ENCODE data around the gene KIAA0825. TPM values are rescaled to one million over a fixed set of nuclear protein-coding genes. Genes with fewer than 3 reads are reported as not detected.
"Not testable (repeated sequence)": the region's sequence is repeated elsewhere in the genome, so short reads cannot be mapped to it uniquely, and the experiment has no call there.

The KIAA0825 gene
- polyA plus RNA-seq, 2 donors: 0.29 to 0.38 TPM

GRCh38 chr5:94354837-94355485 is 263.4 kb downstream of the KIAA0825 start:
- H3K9me3 ChIP-seq (ENCODE audit: control insufficient read depth in 2 of 2, insufficient read depth in 1 of 2, low read depth in 1 of 2, low read length in 1 of 2); H3K27me3 ChIP-seq (ENCODE audit: control insufficient read depth in 1 of 2, insufficient read depth in 2 of 2, low read length in 2 of 2); H3K36me3 ChIP-seq (ENCODE audit: control insufficient read depth in 2 of 2, insufficient read depth in 2 of 2, low read length in 1 of 2); H3K27ac ChIP-seq (ENCODE audit: low read depth in 2 of 2, low read length in 1 of 2); H3K4me1 ChIP-seq (ENCODE audit: control insufficient read depth in 2 of 2, insufficient read depth in 2 of 2, low read length in 1 of 2); H3K4me3 ChIP-seq (ENCODE audit: low read depth in 1 of 2, low read length in 2 of 2): not testable (repeated sequence)
- WGBS, 2 donors: 69 to 73% methylated on average over 5 of the region's 5 CpGs

- H3K36me3 ChIP-seq (ENCODE audit: control insufficient read depth in 2 of 2, insufficient read depth in 2 of 2, low read length in 1 of 2): no peaks in the 10 kb centered on the region
- H3K4me3 ChIP-seq (ENCODE audit: low read depth in 1 of 2, low read length in 2 of 2): no peak overlapping the region
- no peaks in the 10 kb centered on the region for H3K4me1 ChIP-seq (ENCODE audit: control insufficient read depth in 2 of 2, insufficient read depth in 2 of 2, low read length in 1 of 2)
- no peaks in the 10 kb centered on the region for H3K9me3 ChIP-seq (ENCODE audit: control insufficient read depth in 2 of 2, insufficient read depth in 1 of 2, low read depth in 1 of 2, low read length in 1 of 2)
- 88 to 97% methylated on average over 4 of the region's 4 CpGs for whole genome bisulfite sequencing, 2 donors
- no peak overlapping the region for H3K27ac ChIP-seq (ENCODE audit: low read depth in 2 of 2, low read length in 1 of 2)
- no peaks in the 10 kb centered on the region for H3K27me3 ChIP-seq (ENCODE audit: control insufficient read depth in 1 of 2, insufficient read depth in 2 of 2, low read length in 2 of 2)
Measured at GRCh38 chr5:94353605-94354004, 264.8 kb downstream of the KIAA0825 start.

- Histone ChIP-seq H3K4me3 (ENCODE audit: low read depth in 1 of 2, low read length in 2 of 2) (no peak overlapping the region), H3K4me1 (ENCODE audit: control insufficient read depth in 2 of 2, insufficient read depth in 2 of 2, low read length in 1 of 2) (no peaks in the 10 kb centered on the region), H3K27ac (ENCODE audit: low read depth in 2 of 2, low read length in 1 of 2) (no peak overlapping the region), H3K9me3 (ENCODE audit: control insufficient read depth in 2 of 2, insufficient read depth in 1 of 2, low read depth in 1 of 2, low read length in 1 of 2) (no peaks in the 10 kb centered on the region), H3K36me3 (ENCODE audit: control insufficient read depth in 2 of 2, insufficient read depth in 2 of 2, low read length in 1 of 2) (no peaks in the 10 kb centered on the region), H3K27me3 (ENCODE audit: control insufficient read depth in 1 of 2, insufficient read depth in 2 of 2, low read length in 2 of 2) (no peaks in the 10 kb centered on the region)
- WGBS, 2 donors: 94% methylated on average over 8 of the region's 8 CpGs
Measured at GRCh38 chr5:94347130-94347529, 271.3 kb downstream of the KIAA0825 start.

- no peak overlapping the region for H3K4me3 ChIP-seq (ENCODE audit: low read depth in 1 of 2, low read length in 2 of 2)
- no peak overlapping the region for H3K27ac ChIP-seq (ENCODE audit: low read depth in 2 of 2, low read length in 1 of 2)
- H3K36me3 ChIP-seq (ENCODE audit: control insufficient read depth in 2 of 2, insufficient read depth in 2 of 2, low read length in 1 of 2): no peaks in the 10 kb centered on the region
- H3K27me3 ChIP-seq (ENCODE audit: control insufficient read depth in 1 of 2, insufficient read depth in 2 of 2, low read length in 2 of 2): no peaks in the 10 kb centered on the region
- H3K9me3 ChIP-seq (ENCODE audit: control insufficient read depth in 2 of 2, insufficient read depth in 1 of 2, low read depth in 1 of 2, low read length in 1 of 2): no peaks in the 10 kb centered on the region
- no peaks in the 10 kb centered on the region for H3K4me1 ChIP-seq (ENCODE audit: control insufficient read depth in 2 of 2, insufficient read depth in 2 of 2, low read length in 1 of 2)
Measured at GRCh38 chr5:94345257-94345656, 273.1 kb downstream of the KIAA0825 start.

GRCh38 chr5:94337617-94338016 is 280.8 kb downstream of the KIAA0825 start:
- no peak overlapping the region for H3K27ac ChIP-seq (ENCODE audit: low read depth in 2 of 2, low read length in 1 of 2)
- H3K36me3 ChIP-seq (ENCODE audit: control insufficient read depth in 2 of 2, insufficient read depth in 2 of 2, low read length in 1 of 2): no peaks in the 10 kb centered on the region
- no peaks in the 10 kb centered on the region for H3K4me1 ChIP-seq (ENCODE audit: control insufficient read depth in 2 of 2, insufficient read depth in 2 of 2, low read length in 1 of 2)
- no peaks in the 10 kb centered on the region for H3K9me3 ChIP-seq (ENCODE audit: control insufficient read depth in 2 of 2, insufficient read depth in 1 of 2, low read depth in 1 of 2, low read length in 1 of 2)
- WGBS, 2 donors: 96 to 98% methylated on average over 1 of the region's 1 CpG
- no peak overlapping the region for H3K4me3 ChIP-seq (ENCODE audit: low read depth in 1 of 2, low read length in 2 of 2)
- H3K27me3 ChIP-seq (ENCODE audit: control insufficient read depth in 1 of 2, insufficient read depth in 2 of 2, low read length in 2 of 2): no peaks in the 10 kb centered on the region

- 97 to 98% methylated on average over 2 of the region's 2 CpGs for WGBS, 2 donors
Measured at GRCh38 chr5:94335936-94336335, 282.5 kb downstream of the KIAA0825 start.

GRCh38 chr5:94329115-94329514 is 289.3 kb downstream of the KIAA0825 start:
- Histone ChIP-seq H3K4me3 (ENCODE audit: low read depth in 1 of 2, low read length in 2 of 2) (no peak overlapping the region), H3K9me3 (ENCODE audit: control insufficient read depth in 2 of 2, insufficient read depth in 1 of 2, low read depth in 1 of 2, low read length in 1 of 2) (no peaks in the 10 kb centered on the region)

More at GRCh38 chr5:94335936-94336335, 282.5 kb downstream of the KIAA0825 start:
- H3K36me3 ChIP-seq (ENCODE audit: control insufficient read depth in 2 of 2, insufficient read depth in 2 of 2, low read length in 1 of 2): no peaks in the 10 kb centered on the region
- H3K4me1 ChIP-seq (ENCODE audit: control insufficient read depth in 2 of 2, insufficient read depth in 2 of 2, low read length in 1 of 2): no peaks in the 10 kb centered on the region
- H3K4me3 ChIP-seq (ENCODE audit: low read depth in 1 of 2, low read length in 2 of 2): no peak overlapping the region
- H3K27ac ChIP-seq (ENCODE audit: low read depth in 2 of 2, low read length in 1 of 2): no peak overlapping the region
- no peaks in the 10 kb centered on the region for H3K9me3 ChIP-seq (ENCODE audit: control insufficient read depth in 2 of 2, insufficient read depth in 1 of 2, low read depth in 1 of 2, low read length in 1 of 2)
- no peaks in the 10 kb centered on the region for H3K27me3 ChIP-seq (ENCODE audit: control insufficient read depth in 1 of 2, insufficient read depth in 2 of 2, low read length in 2 of 2)

GRCh38 chr5:94326586-94326985 is 291.8 kb downstream of the KIAA0825 start:
- Histone ChIP-seq H3K36me3 (ENCODE audit: control insufficient read depth in 2 of 2, insufficient read depth in 2 of 2, low read length in 1 of 2) (no peaks in the 10 kb centered on the region), H3K27ac (ENCODE audit: low read depth in 2 of 2, low read length in 1 of 2) (no peak overlapping the region), H3K4me3 (ENCODE audit: low read depth in 1 of 2, low read length in 2 of 2) (no peak overlapping the region), H3K27me3 (ENCODE audit: control insufficient read depth in 1 of 2, insufficient read depth in 2 of 2, low read length in 2 of 2) (no peaks in the 10 kb centered on the region), H3K4me1 (ENCODE audit: control insufficient read depth in 2 of 2, insufficient read depth in 2 of 2, low read length in 1 of 2) (no peaks in the 10 kb centered on the region), H3K9me3 (ENCODE audit: control insufficient read depth in 2 of 2, insufficient read depth in 1 of 2, low read depth in 1 of 2, low read length in 1 of 2) (no peaks in the 10 kb centered on the region)
- 93 to 95% methylated on average over 5 of the region's 5 CpGs for WGBS, 2 donors

More at GRCh38 chr5:94329115-94329514, 289.3 kb downstream of the KIAA0825 start:
- H3K27me3 ChIP-seq (ENCODE audit: control insufficient read depth in 1 of 2, insufficient read depth in 2 of 2, low read length in 2 of 2): no peaks in the 10 kb centered on the region
- no peaks in the 10 kb centered on the region for H3K4me1 ChIP-seq (ENCODE audit: control insufficient read depth in 2 of 2, insufficient read depth in 2 of 2, low read length in 1 of 2)
- no peaks in the 10 kb centered on the region for H3K36me3 ChIP-seq (ENCODE audit: control insufficient read depth in 2 of 2, insufficient read depth in 2 of 2, low read length in 1 of 2)
- no peak overlapping the region for H3K27ac ChIP-seq (ENCODE audit: low read depth in 2 of 2, low read length in 1 of 2)
- WGBS, 2 donors: 95% methylated on average over 1 of the region's 1 CpG

GRCh38 chr5:94316916-94317838 is 301.2 kb downstream of the KIAA0825 start:
- H3K9me3 ChIP-seq (ENCODE audit: control insufficient read depth in 2 of 2, insufficient read depth in 1 of 2, low read depth in 1 of 2, low read length in 1 of 2): no peaks in the 10 kb centered on the region
- no peak overlapping the region for H3K27ac ChIP-seq (ENCODE audit: low read depth in 2 of 2, low read length in 1 of 2)
- no peak overlapping the region for H3K4me3 ChIP-seq (ENCODE audit: low read depth in 1 of 2, low read length in 2 of 2)
- no peaks in the 10 kb centered on the region for H3K4me1 ChIP-seq (ENCODE audit: control insufficient read depth in 2 of 2, insufficient read depth in 2 of 2, low read length in 1 of 2)
- H3K27me3 ChIP-seq (ENCODE audit: control insufficient read depth in 1 of 2, insufficient read depth in 2 of 2, low read length in 2 of 2): no peaks in the 10 kb centered on the region
- no peaks in the 10 kb centered on the region for H3K36me3 ChIP-seq (ENCODE audit: control insufficient read depth in 2 of 2, insufficient read depth in 2 of 2, low read length in 1 of 2)
- 71 to 79% methylated on average over 6 of the region's 6 CpGs for WGBS, 2 donors

Measured in esophagus (tissue), 2 donors.